Mucosa of descending colon (tissue), 3 donors: ENCODE measurements around the gene NHS. TPM values are rescaled to one million over a fixed set of nuclear protein-coding genes. Genes with fewer than 3 reads are reported as not detected.

Experiments
- ATAC-seq: fragments of 200-7000 bp; cut with Tn5 transposase; one replicate; pipeline ENCODE4 v1.9.1; 2020; ENCODE audit warnings: mild to moderate bottlenecking, moderate library complexity
- DNase-seq, 3 donors: peaks; one replicate each; pipeline ENCODE4 v3.0.0-alpha.2; 2020
- H3K36me3 ChIP-seq: fragments of 200-600 bp; one replicate; pipeline ENCODE4 v1.8.0; 2021; ENCODE audit warnings: low read depth, mild to moderate bottlenecking
- H3K4me1 ChIP-seq: fragments of 200-600 bp; one replicate; pipeline ENCODE4 v1.8.0; 2021; ENCODE audit warnings: low read depth, mild to moderate bottlenecking
- H3K4me3 ChIP-seq: fragments of 200-600 bp; one replicate; pipeline ENCODE4 v1.8.0; 2021; ENCODE audit warnings: mild to moderate bottlenecking
- H3K9me3 ChIP-seq: fragments of 200-600 bp; one replicate; pipeline ENCODE4 v1.8.0; 2021; ENCODE audit warnings: mild to moderate bottlenecking
- CTCF ChIP-seq: fragments of 200-600 bp; IDR thresholded peaks from one replicate; pipeline ENCODE4 v1.8.0; 2022; ENCODE audit warnings: antibody characterized with exemption, mild to moderate bottlenecking
- intact Hi-C, 2 donors: fragments of 100-400 bp; cut with DNase I in 1 of 2; cut with micrococcal nuclease in 1 of 2; formaldehyde crosslinking; loops; one replicate each; pipeline versions ENCODE4 v1.11.0 to v1.11.1; 2022; cut with DNase I, micrococcal nuclease
- total RNA-seq, 3 donors: library from RNA; stranded (reverse); fragmentation: NEBNext Ultra II Directional in 2 of 3; extraction: Animal tissue kit (Norgen Biotek cat#: 25700) in 2 of 3; gene quantifications; one replicate each; pipeline versions ENCODE4 v1.2.1 to v1.2.4, GENCODE V29; 2021 to 2023
- donor health status: DM: no; HTN: no; CAD: no; lungs with moderate emphysema.
- donor health status: DM: no; HTN: no; CAD: no.
- donor health status: DM: no; HTN: yes; CAD: no.

The NHS gene
- total RNA-seq, 3 donors from 2014 or later = 1.8 to 11.7 (median 2.1) TPM

DNA sequence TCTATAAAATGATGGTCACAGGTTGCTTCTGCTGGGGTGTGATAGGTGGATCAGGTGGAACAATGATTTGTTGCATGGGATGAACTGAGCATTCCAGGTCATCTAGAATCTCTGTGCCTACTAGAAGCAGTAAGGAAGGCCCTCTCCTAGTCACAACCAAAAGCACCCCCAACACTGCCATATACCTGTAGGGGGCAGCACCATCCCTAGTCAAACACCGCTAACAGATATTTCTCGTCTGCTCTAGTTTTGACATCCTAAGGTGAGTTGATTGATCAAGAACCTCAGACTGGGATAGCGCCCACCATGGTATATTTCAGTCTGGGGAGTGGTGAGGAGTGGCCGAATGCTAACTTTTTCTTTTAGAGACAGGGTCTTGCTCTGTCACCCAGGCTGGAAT lies 160.2 kb downstream of the NHS start:
- ATAC-seq (peak; percentile 44), DNase-seq (peak in 1 of 3 donors; percentile 39)
- Histone ChIP-seq H3K4me3 (no peak overlapping the region), H3K4me1 (no peaks in the 10 kb centered on the region), H3K36me3 (no peaks in the 10 kb centered on the region), H3K9me3 (no peaks in the 10 kb centered on the region)
- TF ChIP-seq CTCF = no peak
- intact Hi-C loops = no loop called here

GRCh38 chrX:17537723-17538243 lies 162.8 kb downstream of the NHS start:
- Histone ChIP-seq H3K9me3 (no peaks in the 10 kb centered on the region), H3K36me3 (no peaks in the 10 kb centered on the region), H3K4me3 (no peak overlapping the region), H3K4me1 (no peaks in the 10 kb centered on the region)
- ATAC-seq (peak; percentile 93), DNase-seq (peak in 2 of 3 donors; percentile 44 to 63)
- no peak for TF ChIP-seq CTCF
- intact Hi-C loops = no loop called here

GRCh38 chrX:17542123-17542522 lies 167.1 kb downstream of the NHS start:
- TF ChIP-seq CTCF = no peak
- Histone ChIP-seq H3K4me3 (no peak overlapping the region), H3K9me3 (no peaks in the 10 kb centered on the region), H3K36me3 (no peaks in the 10 kb centered on the region), H3K4me1 (no peaks in the 10 kb centered on the region)
- intact Hi-C loops = no loop called here
- DNase-seq (no peak), ATAC-seq (no peak)

- no peaks in the 10 kb centered on the region for H3K36me3 ChIP-seq
- no peak overlapping the region for H3K4me3 ChIP-seq
- ATAC-seq = peak; percentile 72
- no peaks in the 10 kb centered on the region for H3K9me3 ChIP-seq
- H3K4me1 ChIP-seq = no peaks in the 10 kb centered on the region
- TF ChIP-seq CTCF = no peak
- intact Hi-C loops = no loop called here
- DNase-seq = no peak
Measured at GRCh38 chrX:17544821-17545220, 169.8 kb downstream of the NHS start.

GRCh38 chrX:17546356-17546755 lies 171.4 kb downstream of the NHS start:
- Histone ChIP-seq H3K4me1 (no peaks in the 10 kb centered on the region), H3K36me3 (no peaks in the 10 kb centered on the region), H3K9me3 (no peaks in the 10 kb centered on the region), H3K4me3 (no peak overlapping the region)
- TF ChIP-seq CTCF = no peak
- intact Hi-C loops = no loop called here
- no peak for DNase-seq
- ATAC-seq = no peak

GRCh38 chrX:17547658-17548057 lies 172.7 kb downstream of the NHS start:
- Histone ChIP-seq H3K4me1 (no peaks in the 10 kb centered on the region), H3K9me3 (no peaks in the 10 kb centered on the region), H3K4me3 (no peak overlapping the region), H3K36me3 (no peaks in the 10 kb centered on the region)
- TF ChIP-seq CTCF = no peak
- intact Hi-C loops = no loop called here
- DNase-seq (peak; percentile 65 to 74 (median 73)), ATAC-seq (peak; percentile 85)
